Cerebellar cortex (tissue), 1 donor: ENCODE measurements around the gene TMEM130.

ENCODE experiments used
- DNase-seq: peaks from one replicate; pipeline ENCODE4 v3.0.0-alpha.2; 2015; ENCODE audit warnings: low spot score

The TMEM130 gene

GRCh38 chr7:98807068-98808048 is 62.5 kb downstream of the TMEM130 start:
- DNase-seq = no peak

- no peak for DNase-seq
These were observed 63.6 kb downstream of the TMEM130 start for GRCh38 chr7:98805956-98806838.

GRCh38 chr7:98802781-98803110 is 67.1 kb downstream of the TMEM130 start:
- no peak for DNase-seq

DNA sequence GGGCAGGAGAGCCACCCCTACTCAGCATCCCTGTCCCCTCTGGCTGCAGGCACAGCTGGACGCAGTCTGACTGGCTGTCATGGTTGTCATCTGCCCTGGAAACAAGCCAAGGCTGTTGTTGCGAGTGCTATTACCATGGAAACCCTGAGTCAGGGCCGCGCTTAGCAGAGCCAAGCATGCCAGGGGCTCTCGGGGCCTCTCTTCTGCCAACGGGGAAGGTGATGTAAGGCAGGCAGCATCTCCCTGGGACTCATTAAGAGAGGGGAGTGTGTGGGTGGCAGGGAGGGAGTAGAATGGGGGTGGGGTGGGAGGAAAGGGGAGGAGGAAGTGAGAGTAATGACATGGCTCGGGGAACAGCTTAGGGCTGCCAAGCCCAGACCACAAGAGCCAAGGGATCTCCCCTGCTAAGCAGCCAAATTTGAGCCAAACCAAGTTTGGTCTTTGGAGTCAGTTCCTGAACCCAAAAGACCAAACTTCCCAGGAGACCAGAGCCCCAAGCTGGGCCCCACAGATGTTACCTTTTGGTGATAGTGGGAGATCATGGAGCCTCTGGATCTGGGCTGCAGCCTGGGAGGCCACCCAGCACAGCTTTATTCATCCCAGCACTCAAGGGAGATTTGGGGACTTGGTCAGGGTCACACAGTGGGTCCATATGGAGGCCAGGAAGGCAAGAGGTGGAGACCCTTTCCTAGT is 67.6 kb downstream of the TMEM130 start:
- DNase-seq = no peak

DNA sequence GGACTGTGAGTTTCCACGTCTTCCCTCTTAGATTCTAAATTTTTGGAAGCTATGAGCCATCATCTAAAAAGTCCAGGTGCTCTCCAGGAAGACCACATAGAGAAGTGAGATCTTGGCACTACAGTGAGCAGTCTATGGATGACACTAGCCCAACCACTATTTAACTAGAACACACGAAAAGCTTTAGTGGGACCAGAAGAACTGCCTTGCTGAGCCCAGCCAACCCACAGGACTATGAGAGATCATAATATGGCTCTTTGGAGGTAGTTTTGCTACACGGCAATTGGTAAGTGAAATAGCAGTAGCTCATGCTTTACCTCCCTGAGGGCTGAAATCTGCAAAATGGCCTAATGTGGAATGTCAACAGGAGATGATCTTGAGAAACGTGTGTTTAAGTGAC is 68.8 kb downstream of the TMEM130 start:
- no peak for DNase-seq

DNA sequence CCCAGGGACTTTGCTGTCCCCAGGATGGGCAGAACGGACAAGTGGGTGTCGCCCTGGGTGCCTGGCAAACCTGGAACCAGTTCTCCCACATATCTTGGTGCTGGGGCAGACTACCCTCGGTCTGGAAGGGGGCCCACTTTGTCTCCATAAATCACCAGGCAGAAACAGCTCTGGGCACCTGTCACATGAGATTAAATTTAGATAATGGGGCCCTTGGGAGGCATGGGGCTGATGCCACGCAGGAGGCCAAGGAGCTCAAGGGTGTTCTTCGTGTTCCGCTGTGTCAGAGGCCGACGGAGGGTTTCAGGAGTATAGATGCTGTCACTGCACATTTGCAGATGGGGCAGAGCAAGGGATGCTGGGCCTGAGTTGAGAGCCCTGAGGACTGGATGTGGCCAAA is 72.7 kb downstream of the TMEM130 start:
- DNase-seq = no peak
